GM19397 (cell line): ENCODE data around the gene TNN.
A peak's percentile ranks its signal among the peaks of the same experiment; 100 is the strongest.
"Not testable (repeated sequence)": the region's sequence is repeated elsewhere in the genome, so short reads cannot be mapped to it uniquely, and the experiment has no call there.

Experiments used
- ATAC-seq: cut with Tn5 transposase; IDR thresholded peaks from one replicate; pipeline ENCODE4 v1.9.1; 2021; ENCODE audit warnings: mild to moderate bottlenecking, moderate library complexity; ENCODE audit not compliant: unreplicated experiment

The TNN gene

GRCh38 chr1:175067362-175068106 is at the start of gene TNN:
TSS of gene TNN (plus strand) at chr1:175067833. CDS start at chr1:175077419, 9,586 bp downstream.
- no peak for ATAC-seq

- ATAC-seq = no peak
These were observed 48.1 kb upstream of the TNN start for GRCh38 chr1:175019524-175019923.

- ATAC-seq = peak; percentile 96
These were observed 44.4 kb upstream of the TNN start, which contains the start of gene MRPS14 for GRCh38 chr1:175023043-175023921. TSS of gene MRPS14 (minus strand) at chr1:175023425. CDS start at chr1:175023408, 17 bp downstream.

GRCh38 chr1:175023922-175024242 is 43.8 kb upstream of the TNN start:
- ATAC-seq = not testable (repeated sequence)

GRCh38 chr1:175024773-175025172 is 42.9 kb upstream of the TNN start:
- ATAC-seq = no peak

- ATAC-seq = no peak
These were observed 33.7 kb upstream of the TNN start for GRCh38 chr1:175033953-175034352.

- no peak for ATAC-seq
These were observed 32.9 kb upstream of the TNN start for GRCh38 chr1:175034775-175035174.

GRCh38 chr1:175035865-175036264 is 31.8 kb upstream of the TNN start:
- ATAC-seq = no peak

GRCh38 chr1:175036476-175036875 is 31.2 kb upstream of the TNN start:
- ATAC-seq = no peak

- no peak for ATAC-seq
These were observed 30.2 kb upstream of the TNN start for GRCh38 chr1:175037416-175037815.

- no peak for ATAC-seq
These were observed 27.2 kb upstream of the TNN start for GRCh38 chr1:175040324-175040879.

- ATAC-seq = no peak
These were observed 25.0 kb upstream of the TNN start for GRCh38 chr1:175042650-175043049.

GRCh38 chr1:175043824-175044223 is 23.8 kb upstream of the TNN start:
- ATAC-seq = no peak

GRCh38 chr1:175044591-175044990 is 23.0 kb upstream of the TNN start:
- ATAC-seq = not testable (repeated sequence)

GRCh38 chr1:175045097-175045496 is 22.5 kb upstream of the TNN start:
- no peak for ATAC-seq

- ATAC-seq = no peak
These were observed 22.1 kb upstream of the TNN start for GRCh38 chr1:175045519-175045918.

GRCh38 chr1:175050992-175051391 is 16.6 kb upstream of the TNN start:
- no peak for ATAC-seq

- ATAC-seq = no peak
These were observed 12.9 kb upstream of the TNN start for GRCh38 chr1:175054736-175055135.

- no peak for ATAC-seq
These were observed 5.3 kb upstream of the TNN start for GRCh38 chr1:175062339-175062738.

GRCh38 chr1:175062858-175063257 is 4.8 kb upstream of the TNN start:
- no peak for ATAC-seq

GRCh38 chr1:175070818-175071217 is 3.2 kb downstream of the TNN start:
- no peak for ATAC-seq
